ENCODE results near the gene RCC1.
"Not testable (repeated sequence)": the region's sequence is repeated elsewhere in the genome, so short reads cannot be mapped to it uniquely, and the experiment has no call there.

The RCC1 gene

DNA sequence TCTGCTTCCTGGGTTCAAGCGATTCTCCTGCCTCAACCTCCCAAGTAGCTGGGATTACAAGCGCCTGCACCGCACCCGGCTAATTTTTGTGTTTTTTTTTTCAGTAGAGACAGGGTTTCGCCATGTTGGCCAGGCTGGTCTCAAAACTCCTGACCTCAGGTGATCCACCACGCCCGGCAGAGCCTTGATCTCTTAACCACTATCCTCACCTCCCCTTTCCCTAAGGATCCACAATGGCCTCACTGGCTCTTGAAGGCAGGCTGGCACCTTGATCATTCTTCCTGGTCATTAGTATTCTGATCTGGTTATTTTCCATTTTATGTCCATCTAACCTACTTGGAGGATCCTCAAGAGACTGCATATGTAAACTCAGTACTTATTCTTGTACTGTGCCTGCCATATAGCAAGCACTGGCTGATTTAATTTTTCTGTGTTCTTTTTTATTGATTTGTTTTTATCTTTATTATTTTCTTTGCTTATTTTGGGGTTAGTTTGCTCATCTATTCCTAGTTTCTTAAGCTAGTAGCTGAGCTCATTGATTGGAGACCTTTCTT, 6.3 kb downstream of the RCC1 start:
- DNase-seq = no peak

GRCh38 chr1:28514445-28514933, 8.6 kb downstream of the RCC1 start:
- DNase-seq = not testable (repeated sequence)

DNA sequence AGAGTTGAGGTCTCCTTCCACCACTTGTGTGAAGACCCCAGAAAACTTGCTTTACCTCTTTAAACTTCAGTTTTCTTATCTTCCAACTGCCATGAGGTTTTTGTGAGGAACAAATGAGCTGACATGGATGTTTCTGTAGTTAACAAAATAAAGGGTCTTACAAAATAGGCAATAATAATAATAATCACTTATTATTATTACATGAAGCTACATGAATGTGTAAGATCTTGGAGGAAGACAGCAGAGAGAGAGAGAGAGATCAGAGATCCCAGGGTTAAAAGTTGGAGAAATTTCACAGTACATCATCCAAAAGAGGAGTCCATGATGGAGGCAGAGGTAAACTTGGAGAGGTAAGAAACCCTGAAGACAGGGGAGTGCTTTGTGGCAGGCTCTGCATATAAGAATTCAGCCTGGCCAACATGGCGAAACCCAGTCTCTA, 10.7 kb downstream of the RCC1 start:
- DNase-seq = no peak

- no peak for DNase-seq
These were observed 11.8 kb downstream of the RCC1 start for GRCh38 chr1:28517649-28517999.

- DNase-seq = peak; percentile 73 to 86 (median 80)
These were observed 12.3 kb downstream of the RCC1 start for GRCh38 chr1:28518000-28518744.

- DNase-seq = peak in 2 of 5 experiments; percentile 38 to 83
These were observed 13.0 kb downstream of the RCC1 start for GRCh38 chr1:28518745-28519341.

DNA sequence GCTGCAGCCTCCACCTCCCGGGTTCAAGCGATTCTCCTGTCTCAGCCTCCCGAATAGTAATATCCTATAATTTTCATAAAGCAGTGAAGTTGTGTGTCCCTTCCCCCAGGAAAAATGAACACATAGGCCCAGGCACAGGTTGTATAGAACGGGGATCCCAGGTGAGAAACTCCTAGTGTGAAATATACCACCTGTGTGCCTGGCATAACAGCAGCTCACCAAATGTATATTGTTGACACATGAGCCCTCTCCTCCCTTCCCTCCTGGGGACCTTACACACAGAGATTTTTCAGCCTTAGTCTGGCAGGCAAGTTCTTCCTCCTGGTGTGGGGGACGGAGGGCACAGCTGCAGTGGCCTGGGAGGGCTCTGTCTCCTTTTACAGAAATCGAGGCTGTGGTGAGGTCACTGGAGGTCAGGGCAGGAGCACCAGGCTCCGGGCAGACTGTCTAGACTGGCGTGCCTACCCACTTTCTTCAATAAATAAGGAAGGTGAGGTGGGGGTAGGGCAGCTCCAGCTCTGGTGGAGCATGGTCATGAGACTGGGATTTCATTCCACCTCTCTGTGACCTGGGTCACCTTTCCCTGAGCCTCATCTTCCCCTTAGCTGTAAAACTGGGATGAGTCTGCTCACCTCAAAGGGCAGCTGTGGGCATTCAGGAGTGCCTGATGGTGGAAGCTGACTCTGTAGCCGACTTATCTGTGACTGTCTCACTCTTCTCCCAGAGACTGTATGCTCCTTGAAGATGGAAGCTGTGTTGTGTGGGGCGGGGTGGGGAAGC, 14.3 kb downstream of the RCC1 start:
- no peak for DNase-seq

DNA sequence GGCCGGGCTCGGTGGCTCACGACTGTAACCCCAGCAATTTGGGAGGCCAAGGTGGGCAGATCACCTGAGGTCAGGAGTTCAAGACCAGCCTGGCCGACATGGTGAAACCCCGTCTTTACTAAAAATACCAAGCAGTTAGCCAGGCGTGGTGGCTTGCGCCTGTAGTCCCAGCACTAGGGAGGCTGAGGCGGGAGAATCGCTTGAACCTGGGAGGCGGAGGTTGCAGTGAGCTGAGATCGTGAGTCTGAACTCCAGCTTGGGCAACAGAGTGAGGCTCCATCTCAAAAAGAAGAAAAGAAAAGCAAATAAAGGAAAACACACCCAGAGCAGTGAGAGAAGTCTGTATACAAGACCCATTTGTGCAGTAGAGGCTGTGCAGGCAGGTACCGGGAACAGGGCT, 15.0 kb downstream of the RCC1 start:
- not testable (repeated sequence) for DNase-seq

GRCh38 chr1:28521502-28522164, 15.8 kb downstream of the RCC1 start:
- no peak for DNase-seq

DNA sequence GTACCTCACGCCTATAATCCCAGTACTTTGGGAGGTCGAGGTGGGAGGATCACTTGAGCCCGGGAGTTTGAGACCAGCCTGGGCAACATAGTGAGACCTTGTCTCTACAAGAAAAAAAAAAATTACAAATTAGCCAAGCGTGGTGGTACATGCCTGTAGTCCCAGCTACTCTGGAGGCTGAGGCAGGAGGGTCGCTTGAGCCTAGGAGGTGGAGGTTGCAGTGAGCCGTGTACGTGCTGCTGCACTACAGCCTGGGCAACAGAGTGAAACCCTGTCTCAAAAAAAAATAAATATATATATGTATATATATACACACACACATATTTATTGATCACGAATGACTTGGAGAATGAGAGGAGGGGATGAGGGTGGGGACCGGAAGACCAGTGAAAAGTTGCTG, 16.7 kb downstream of the RCC1 start:
- DNase-seq = not testable (repeated sequence)

DNA sequence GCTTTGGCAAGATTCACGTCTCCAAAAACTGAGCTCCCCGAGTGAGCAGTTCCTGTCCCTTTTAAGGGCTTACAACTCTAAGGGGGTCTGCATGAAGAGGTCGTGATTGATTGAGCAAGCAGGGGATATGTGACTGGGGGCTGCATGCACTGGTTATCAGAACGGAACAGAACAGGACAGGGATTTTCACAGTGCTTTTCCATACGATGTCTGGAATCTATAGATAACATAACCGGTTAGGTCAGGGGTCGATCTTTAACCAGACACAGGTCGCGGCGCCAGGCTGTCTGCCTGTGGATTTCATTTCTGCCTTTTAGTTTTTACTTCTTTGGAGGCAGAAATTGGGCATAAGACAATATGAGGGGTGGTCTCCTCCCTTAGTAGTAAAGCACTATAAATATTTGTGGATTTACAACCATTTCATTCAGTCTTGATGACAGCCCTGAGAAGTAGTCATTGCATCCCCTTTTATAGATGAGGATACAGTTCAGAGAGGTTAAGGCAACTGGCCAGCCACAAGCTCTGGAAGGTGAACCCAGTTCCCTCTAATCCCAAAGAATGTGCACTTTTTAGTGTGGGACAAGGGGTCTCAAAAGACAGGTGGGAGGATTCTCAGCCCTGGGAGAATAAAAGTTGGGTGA, 19.3 kb downstream of the RCC1 start:
- DNase-seq = not testable (repeated sequence)

DNA sequence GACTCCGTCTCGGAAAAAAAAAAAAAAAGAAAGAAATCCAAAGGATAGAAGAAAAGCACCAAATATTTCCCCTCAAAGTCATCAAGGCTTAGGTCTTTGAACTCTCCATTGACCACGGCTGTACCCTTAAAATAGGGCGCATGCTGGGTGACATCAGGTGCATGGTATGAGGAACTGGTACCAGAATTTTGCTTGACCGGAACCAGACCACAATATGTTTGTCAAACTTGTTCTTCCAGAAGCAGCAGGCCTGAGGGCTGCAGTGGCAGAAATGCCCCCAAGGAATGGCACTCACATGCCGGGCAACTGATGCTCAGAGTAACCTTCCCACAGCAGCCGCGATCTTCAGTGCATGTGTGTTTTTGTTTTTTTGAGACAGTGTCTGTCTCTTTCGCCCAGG, 21.0 kb downstream of the RCC1 start:
- DNase-seq = no peak

DNA sequence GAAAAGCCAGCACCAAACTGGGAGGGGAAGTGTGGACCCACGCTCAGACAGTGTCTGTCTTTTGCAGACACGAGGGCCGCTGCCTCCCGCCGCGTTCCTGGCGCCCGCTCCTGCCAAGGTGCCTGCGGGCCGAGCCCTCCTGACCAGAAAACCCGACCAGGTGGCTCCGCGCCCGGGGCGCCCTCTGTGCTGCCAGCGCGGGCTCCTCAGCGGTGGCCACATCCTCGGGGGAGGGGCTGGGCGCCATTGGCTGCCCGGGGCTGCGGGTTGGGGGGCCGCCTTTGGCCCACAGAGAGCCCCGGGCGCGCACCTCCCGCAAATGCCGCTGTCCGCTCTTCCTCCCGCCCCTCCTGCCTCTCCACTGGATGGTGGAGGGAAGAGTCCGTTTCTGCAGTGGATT, 24.6 kb downstream of the RCC1 start:
- no peak for DNase-seq

- no peak for DNase-seq
These were observed 28.8 kb downstream of the RCC1 start for GRCh38 chr1:28534671-28535070.

GRCh38 chr1:28535180-28535579, 29.3 kb downstream of the RCC1 start:
- DNase-seq = no peak

GRCh38 chr1:28537457-28538199, 31.8 kb downstream of the RCC1 start:
- no peak for DNase-seq

DNA sequence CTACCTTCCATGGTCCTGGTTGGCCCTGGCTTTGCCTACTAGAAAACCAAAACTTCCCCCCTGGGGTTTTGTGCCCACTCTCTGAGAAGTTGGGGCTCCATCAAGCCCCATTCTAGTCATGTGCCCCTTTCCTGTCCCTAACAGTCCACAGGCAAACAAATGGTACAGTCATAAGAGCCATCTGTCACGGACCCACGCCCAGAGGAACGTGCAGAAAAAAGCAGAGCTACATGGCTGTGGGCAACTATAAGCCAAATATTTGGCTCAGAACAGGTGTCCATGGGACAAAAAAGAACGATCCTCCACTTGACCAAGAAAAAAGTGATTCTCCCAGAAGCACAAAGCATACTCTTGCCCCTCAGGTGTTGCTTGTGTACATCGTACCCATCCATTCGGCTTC, 32.4 kb downstream of the RCC1 start:
- DNase-seq = no peak

DNA sequence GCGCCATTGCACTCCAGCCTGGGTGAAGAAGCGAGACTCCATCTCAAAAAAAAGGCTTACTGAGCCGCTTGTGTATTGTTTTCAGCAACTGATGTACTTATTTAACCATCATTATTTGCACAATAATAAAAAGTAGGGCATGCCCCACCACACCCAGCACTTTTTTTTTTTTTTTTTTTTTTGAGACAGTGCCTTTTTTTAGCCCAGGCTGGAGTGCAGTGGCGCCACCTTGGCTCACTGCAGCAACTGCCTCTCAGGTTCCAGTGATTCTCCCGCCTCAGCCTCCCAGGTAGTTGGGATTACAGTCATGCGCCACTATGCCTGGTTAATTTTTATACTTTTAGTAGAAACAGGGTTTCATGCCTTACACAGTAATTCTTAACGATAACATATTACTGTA, 34.8 kb downstream of the RCC1 start:
- no peak for DNase-seq

- not testable (repeated sequence) for DNase-seq
These were observed 35.7 kb downstream of the RCC1 start for GRCh38 chr1:28541414-28542015.

DNA sequence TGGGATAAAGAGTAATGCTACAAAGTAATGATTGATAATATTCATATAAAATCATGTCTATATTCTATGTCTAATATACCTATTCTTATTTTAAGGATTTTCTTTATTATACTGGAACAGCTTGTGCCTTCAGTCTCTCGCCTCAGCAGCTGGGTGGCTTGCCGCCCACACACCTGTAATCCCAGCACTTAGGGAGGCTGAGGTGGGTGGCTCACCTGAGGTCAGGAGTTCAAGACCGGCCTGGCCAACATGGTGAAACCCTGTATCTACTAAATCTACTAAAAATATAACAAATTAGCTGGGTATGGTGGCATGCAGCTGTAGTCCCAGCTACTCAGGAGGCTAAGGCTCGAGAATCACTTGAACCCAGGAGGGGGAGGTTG, 39.4 kb downstream of the RCC1 start:
- DNase-seq = no peak

DNA sequence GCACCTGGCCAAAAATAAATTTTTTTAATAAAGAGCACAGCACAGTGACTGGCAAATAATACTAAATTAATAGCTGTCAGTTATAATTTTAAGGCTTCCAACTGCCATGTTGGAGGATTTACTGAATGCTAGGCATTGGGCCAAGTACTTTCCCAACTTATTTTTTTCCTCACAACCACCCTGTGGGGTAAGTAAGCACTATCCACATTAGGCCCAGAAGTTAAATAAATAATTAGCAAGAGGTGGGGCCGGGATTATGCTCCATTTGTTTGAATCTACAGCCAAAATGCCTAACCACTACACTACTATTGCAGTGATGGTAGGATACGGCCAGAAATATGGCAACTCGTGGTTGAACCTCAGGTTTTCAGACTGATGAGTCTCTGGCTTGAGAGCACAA, 42.5 kb downstream of the RCC1 start:
- DNase-seq = no peak

Data from T-helper 2 cell (primary cell).